ENCODE measurements around the gene METTL8.

DNA sequence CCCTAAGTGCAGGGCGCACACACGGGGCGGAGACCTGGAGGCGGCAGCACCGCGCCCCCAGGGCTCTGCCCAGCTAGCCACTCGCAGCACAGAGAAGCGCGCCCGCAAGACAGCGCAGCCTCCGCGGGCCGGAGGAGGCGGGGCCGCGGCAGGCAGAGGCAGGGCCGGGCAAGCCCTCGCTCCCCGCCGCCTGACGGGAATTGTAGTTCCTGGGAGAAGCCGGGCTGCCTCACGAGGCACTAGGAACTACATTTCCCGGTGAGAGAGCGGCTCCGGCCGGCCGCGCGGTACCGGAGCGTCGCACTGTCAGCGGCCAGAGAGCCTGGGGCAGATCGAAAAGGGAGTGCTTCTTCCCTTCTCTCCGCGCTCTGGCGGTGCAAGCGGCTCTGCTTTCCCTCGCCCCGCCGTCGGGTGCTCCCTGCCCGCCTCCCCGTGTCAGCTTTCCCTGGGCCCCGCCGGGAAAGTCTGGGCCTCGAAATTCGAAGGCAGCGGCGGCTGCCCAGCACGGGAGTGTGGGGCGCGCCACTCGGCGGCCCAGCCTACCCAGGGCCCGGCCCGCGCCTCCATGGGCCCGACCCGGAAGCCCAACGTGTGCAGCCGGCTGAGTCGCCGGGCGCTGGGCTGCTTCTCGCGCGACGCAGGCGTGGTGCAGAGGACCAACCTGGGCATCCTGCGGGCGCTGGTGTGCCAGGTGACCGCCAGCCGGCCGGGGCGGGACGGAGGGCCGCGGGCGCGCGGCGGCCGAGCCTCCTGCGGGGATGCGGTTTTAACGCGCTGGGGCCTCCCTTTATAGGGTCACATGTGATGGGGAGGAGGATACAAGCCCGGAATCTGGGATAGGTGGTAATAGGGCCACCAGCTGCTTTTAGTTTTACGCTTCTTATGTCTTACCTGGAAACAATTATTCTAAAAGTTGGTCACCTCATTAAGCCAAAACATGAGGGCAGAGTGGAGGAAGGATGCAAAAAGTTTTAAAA is 511 bp upstream of the METTL8 start, which contains the start of gene DCAF17:
- TF ChIP-seq, protein P1, sequence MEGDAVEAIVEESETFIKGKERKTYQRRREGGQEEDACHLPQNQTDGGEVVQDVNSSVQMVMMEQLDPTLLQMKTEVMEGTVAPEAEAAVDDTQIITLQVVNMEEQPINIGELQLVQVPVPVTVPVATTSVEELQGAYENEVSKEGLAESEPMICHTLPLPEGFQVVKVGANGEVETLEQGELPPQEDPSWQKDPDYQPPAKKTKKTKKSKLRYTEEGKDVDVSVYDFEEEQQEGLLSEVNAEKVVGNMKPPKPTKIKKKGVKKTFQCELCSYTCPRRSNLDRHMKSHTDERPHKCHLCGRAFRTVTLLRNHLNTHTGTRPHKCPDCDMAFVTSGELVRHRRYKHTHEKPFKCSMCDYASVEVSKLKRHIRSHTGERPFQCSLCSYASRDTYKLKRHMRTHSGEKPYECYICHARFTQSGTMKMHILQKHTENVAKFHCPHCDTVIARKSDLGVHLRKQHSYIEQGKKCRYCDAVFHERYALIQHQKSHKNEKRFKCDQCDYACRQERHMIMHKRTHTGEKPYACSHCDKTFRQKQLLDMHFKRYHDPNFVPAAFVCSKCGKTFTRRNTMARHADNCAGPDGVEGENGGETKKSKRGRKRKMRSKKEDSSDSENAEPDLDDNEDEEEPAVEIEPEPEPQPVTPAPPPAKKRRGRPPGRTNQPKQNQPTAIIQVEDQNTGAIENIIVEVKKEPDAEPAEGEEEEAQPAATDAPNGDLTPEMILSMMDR (IDR thresholded peaks at IDR 0.05; ENCODE audit: insufficient read depth, low read length, poor library complexity, severe bottlenecking) = no peak
- no peak for TF ChIP-seq EZH2phosphoT487 (conservative IDR thresholded peaks at IDR 0.05; ENCODE audit: low read length)
